Measurements from ENCODE around the gene TWF1. TPM values are rescaled to one million over a fixed set of nuclear protein-coding genes. Genes with fewer than 3 reads are reported as not detected.

Gene TWF1
- total RNA-seq, 1 experiment from 2014 or later = 37.1 TPM

Other genes starting within 250 kb of the TWF1 start
- gene PUS7L, start 47.5 kb downstream of the TWF1 start, total RNA-seq (2014; rRNA removed; shearing (Covaris generic)) = 11.9 and 22.3 TPM in 2 replicates
- 4.5 and 5.7 TPM in 2 replicates for gene IRAK4, start 47.4 kb downstream of the TWF1 start, total RNA-seq (2014; rRNA removed; shearing (Covaris generic))
- 0.52 and 0.90 TPM in 2 replicates for gene TMEM117, start 29.8 kb upstream of the TWF1 start, total RNA-seq (2014; rRNA removed; shearing (Covaris generic))

Measured in H7 (cell line).